Fibroblast of lung (primary cell): Measurements from ENCODE around the gene NDUFAF8.

Source experiments
- EZH2 ChIP-seq: IDR thresholded peaks from 2 replicates; pipeline ENCODE4 v1.5.1; 2012; ENCODE audit warnings: low read length, control low read depth, mild to moderate bottlenecking; ENCODE audit errors: missing control alignments
- TF ChIP-seq, protein P1 (sequence below), 2 donors: IDR thresholded peaks in 1 of 2; conservative IDR thresholded peaks in 1 of 2; 1 replicate in 1 of 2; 2 replicates in 1 of 2; pipeline ENCODE4 v1.5.1; 2011 to 2012; ENCODE audit warnings: low read length in 2 of 2, control low read depth in 1 of 2, inconsistent platforms in 1 of 2, low read depth in 1 of 2, mild to moderate bottlenecking in 1 of 2

DNA sequence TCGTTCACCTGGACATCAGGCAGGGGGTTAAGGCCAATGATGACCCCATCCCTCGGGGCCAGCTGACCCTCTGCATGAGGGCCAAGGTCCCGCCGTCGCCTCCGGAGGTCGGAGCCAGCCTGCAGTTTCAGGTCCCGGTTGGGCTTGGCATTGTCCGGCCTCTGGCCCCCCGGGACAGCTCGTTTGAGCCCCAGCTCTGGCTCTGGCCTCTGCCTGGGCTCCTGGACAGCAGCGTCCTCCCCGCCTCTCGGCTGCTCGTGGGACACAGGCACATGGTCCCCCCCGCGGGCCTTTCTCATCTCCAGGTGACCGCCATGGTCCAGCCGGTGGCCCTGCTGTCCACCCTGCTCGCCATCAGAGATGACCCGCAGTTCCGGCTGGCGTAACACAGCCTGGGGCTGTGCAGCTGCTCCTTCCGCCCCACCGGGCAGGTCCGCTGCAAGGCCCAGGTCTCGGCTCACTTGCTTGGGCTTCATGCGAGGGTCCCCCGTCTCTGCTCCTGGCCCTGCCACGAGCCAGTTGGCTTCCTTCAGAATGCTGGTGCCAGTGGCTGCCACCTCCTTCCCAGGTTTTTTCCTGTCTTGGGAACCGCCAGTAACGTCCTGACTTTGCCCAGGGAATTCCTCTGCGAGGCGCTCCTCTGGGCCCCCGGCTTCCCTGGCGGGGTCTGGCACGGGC is 6.7 kb downstream of the NDUFAF8 start:
- TF ChIP-seq, protein P1, sequence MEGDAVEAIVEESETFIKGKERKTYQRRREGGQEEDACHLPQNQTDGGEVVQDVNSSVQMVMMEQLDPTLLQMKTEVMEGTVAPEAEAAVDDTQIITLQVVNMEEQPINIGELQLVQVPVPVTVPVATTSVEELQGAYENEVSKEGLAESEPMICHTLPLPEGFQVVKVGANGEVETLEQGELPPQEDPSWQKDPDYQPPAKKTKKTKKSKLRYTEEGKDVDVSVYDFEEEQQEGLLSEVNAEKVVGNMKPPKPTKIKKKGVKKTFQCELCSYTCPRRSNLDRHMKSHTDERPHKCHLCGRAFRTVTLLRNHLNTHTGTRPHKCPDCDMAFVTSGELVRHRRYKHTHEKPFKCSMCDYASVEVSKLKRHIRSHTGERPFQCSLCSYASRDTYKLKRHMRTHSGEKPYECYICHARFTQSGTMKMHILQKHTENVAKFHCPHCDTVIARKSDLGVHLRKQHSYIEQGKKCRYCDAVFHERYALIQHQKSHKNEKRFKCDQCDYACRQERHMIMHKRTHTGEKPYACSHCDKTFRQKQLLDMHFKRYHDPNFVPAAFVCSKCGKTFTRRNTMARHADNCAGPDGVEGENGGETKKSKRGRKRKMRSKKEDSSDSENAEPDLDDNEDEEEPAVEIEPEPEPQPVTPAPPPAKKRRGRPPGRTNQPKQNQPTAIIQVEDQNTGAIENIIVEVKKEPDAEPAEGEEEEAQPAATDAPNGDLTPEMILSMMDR (conservative IDR thresholded peaks at IDR 0.05 in 1 of 2, IDR thresholded peaks at IDR 0.05 in 1 of 2; ENCODE audit: low read depth in 1 of 2, low read length in 2 of 2) = no peak
- no peak for TF ChIP-seq EZH2
